SW480 (cell line): ENCODE results near the gene IGF1R.

Experiments used
- DNase-seq: peaks from one replicate; pipeline ENCODE4 v3.0.0-alpha.2; 2016; ENCODE audit warnings: low spot score

The IGF1R gene

GRCh38 chr15:98725874-98726273 lies 77.5 kb downstream of the IGF1R start:
- no peak for DNase-seq

- DNase-seq = peak; percentile 96
These were observed 79.0 kb downstream of the IGF1R start for GRCh38 chr15:98727115-98728040.

DNA sequence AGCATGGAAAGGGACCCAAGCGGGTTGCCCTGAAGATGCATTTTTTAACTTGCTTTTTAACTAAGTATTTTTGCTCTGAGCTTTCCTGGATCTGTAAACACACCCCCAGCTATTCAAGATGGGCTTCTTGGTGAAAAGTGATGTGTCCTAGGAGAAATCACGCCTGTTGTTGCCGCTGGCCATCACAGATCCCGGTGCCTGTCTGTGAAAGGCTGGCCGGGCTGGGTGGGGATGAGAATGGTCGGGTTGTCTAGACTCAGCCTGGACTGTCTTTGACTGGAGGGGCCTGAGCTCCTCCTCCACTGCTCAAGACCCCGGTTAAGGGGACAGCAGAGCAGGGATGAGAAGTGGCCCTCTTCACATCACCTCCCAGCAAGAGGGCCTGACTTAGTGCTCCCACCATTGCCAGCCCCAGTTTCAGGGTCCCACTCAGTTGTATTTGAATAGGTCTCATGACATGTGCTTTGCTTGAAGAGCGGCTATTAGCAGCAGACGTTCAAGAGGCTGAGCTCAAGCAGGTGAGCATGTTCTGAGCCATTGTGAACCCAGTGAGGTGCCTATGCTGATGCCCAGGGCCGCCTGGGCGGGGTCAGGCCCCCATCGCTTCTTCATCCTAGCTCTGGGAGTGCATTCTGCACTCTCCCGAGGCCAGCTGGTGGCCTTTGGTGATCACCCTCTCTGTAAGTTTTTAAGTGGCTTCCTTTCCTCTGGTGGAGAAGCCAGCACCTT lies 79.9 kb downstream of the IGF1R start:
- DNase-seq = no peak

- DNase-seq = no peak
These were observed 80.4 kb downstream of the IGF1R start for GRCh38 chr15:98728811-98729160.

- DNase-seq = no peak
These were observed 81.2 kb downstream of the IGF1R start for GRCh38 chr15:98729446-98730042.

DNA sequence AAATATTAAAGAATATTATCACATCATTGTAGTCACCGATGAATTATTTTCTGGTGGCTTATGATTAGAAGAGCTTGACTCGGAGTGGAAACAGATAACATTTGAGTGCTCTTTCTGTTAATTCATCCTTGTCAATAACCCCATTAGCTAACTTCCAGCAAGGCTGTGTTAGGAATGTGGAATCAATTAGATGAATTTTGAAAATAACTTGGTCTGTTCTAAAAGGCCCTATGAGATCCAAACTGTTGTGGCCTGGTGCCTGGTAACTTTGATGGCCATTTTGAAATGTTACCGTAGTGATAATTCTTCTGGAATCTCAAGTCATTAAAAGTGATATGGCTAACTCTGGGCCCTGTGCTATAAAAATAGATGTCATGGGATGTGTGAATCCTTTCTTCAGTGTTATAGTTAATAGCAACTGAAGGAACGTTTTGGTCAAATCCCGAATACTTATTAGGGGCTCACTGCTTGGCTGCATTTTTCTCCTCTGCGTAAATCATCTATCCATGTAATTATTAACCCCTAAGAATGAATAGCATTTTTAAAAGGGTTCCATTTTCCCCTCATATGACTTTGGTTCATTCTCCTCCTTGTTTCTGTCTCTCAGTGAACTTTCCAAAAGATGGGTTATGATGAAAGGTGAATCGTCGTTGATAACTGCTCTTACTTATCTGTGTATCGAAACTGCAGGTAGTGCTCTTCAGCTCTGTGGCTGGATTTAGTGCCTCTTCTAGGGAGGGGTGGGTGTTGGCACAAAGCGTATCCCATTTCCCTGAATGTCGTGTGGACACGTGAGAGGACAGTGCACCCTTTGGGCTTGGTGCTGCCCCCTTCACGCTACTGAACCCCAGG lies 82.7 kb downstream of the IGF1R start:
- no peak for DNase-seq

GRCh38 chr15:98731712-98732450 lies 83.5 kb downstream of the IGF1R start:
- DNase-seq = no peak

GRCh38 chr15:98733098-98733497 lies 84.8 kb downstream of the IGF1R start:
- no peak for DNase-seq

GRCh38 chr15:98734466-98735199 lies 86.3 kb downstream of the IGF1R start:
- no peak for DNase-seq

- no peak for DNase-seq
These were observed 87.0 kb downstream of the IGF1R start for GRCh38 chr15:98735304-98735703.

GRCh38 chr15:98735895-98736617 lies 87.7 kb downstream of the IGF1R start:
- DNase-seq = no peak

- no peak for DNase-seq
These were observed 88.8 kb downstream of the IGF1R start for GRCh38 chr15:98737159-98737558.

DNA sequence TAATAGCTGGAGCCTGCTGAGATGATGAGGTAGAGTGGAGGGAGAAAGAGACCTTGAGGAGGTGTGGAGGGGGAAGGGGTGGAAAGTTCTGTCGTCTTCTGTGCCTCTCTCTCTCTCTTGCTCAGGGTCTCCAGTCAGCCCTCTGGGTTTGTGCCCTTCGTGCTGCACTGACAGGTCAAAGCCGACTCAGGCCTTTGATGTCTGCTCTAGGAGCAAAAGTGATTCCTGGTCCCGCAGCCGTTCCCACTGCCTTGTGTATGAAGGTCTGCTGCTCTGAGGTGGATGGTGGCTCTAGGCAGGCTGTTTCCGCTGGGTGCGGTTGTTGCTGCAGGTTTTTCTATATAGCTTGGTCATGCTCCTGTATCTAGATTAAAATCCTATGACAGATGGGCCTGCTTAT lies 89.4 kb downstream of the IGF1R start:
- DNase-seq = no peak

DNA sequence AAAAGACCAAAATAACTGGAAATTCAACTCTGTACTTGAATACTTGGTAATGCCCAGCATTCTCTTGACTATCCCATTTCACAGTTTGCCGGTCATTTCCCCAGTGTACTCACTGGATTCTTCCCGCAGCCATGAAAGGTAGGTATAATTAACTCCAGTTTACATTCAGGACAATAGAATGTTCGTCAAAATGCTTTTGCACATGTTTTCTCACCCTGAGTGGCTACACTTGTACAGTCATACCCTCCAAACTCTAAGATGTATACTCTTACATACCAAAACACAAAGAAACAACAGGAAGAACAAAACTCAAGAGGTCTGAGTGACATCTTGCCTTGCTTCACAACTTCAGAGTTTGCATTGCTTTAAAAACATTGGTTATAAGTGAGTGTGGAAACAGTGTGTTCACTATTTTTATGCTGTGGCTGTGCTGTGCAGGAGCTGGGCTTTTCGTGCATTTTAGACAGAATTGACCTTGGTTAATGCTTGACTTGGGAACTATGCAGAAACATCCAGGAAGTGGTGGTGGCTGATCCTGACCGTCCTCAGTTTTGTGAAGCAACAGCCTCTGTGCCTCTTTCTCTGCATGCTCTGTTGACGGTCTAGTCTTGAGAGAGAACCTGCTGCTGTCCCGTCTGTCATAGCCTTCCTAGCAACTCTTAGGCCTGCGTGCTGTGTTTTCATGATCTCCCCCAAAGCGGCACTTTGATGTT lies 90.5 kb downstream of the IGF1R start:
- no peak for DNase-seq

DNA sequence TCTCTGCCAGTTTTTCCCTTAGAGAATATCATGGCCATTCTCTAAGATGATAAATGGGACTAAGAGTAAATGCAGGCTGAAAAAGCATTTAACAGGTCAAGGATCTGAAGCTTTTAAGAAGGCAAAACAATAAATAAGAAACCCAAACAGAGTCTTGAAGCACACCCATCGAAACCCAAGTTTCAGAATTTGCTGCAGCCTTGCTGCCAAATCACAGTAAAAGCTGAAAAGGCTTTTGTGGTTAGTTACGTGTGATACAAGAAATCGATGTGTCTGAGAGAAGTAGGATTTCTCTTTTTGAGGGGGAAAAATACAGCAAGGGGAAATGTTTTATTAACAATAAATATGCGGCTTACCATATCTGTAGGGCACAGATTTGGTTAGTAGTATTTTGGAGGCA lies 92.0 kb downstream of the IGF1R start:
- DNase-seq = no peak

- no peak for DNase-seq
These were observed 92.6 kb downstream of the IGF1R start for GRCh38 chr15:98740963-98741362.

DNA sequence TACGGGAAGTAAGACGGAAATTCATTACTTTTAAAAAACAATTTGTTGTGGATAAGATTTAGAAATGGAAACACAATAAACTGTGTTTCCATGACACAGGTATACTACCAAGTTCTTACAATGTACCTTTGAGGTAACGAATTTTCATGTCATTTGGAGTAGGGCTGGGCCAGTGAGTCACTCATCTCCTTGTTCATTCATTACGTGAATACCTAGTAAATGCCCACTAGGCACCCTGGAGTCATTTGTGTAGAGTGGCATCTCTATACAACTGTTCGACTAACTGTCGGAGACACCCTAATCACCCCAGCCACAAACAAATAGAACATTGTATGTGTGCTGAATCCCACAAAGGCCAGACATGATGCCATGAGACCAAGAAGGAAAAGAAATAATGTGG lies 94.8 kb downstream of the IGF1R start:
- peak; percentile 88 for DNase-seq

DNA sequence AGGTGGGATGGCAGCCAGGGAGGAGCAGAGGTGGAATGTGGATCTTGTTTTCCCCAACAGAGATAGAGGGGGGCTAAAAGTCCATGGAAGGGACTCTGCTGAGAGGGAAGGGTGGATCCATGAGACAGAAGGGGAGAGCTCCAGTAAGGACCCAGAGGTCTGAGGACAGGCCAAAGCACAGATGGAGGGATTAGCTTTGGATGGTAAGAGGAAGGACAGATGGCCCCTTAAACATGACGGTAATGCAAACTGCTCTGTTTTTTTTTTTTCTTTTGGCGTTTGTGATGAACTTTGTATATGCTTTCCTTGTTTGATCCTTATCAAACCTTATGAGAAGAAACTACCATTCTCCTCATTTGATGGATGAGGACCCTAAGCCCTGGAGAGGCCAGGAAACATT lies 96.2 kb downstream of the IGF1R start:
- DNase-seq = no peak

GRCh38 chr15:98745179-98745578 lies 96.8 kb downstream of the IGF1R start:
- DNase-seq = peak; percentile 69
